AG09309 (cell line): ENCODE results near the gene HECW1.
"Not testable (repeated sequence)": the region's sequence is repeated elsewhere in the genome, so short reads cannot be mapped to it uniquely, and the experiment has no call there.

Source experiments
- DNase-seq: peaks from one replicate; pipeline ENCODE4 v3.0.0-alpha.2; 2010; ENCODE audit warnings: low read depth
- H3K4me3 ChIP-seq: 2 replicates; pipeline ENCODE4 v1.5.1; 2011; ENCODE audit warnings: mild to moderate bottlenecking, low read depth, low read length, moderate library complexity; ENCODE audit not compliant: control insufficient read depth
- CTCF ChIP-seq: IDR thresholded peaks from 2 replicates; pipeline ENCODE4 v1.5.1; 2011; ENCODE audit warnings: mild to moderate bottlenecking, low read depth, low read length, inconsistent platforms; ENCODE audit not compliant: insufficient read depth, control insufficient read depth; ENCODE audit errors: missing control alignments

Gene HECW1

GRCh38 chr7:43205171-43205795 is 92.8 kb downstream of the HECW1 start:
- H3K4me3 ChIP-seq, result no peak overlapping the region
- DNase-seq, result no peak
- no peak for TF ChIP-seq CTCF

- no peak overlapping the region for H3K4me3 ChIP-seq
- no peak for DNase-seq
- TF ChIP-seq CTCF, result no peak
These were observed 95.8 kb downstream of the HECW1 start for GRCh38 chr7:43208242-43208641.

GRCh38 chr7:43210539-43210938 is 98.1 kb downstream of the HECW1 start:
- not testable (repeated sequence) for DNase-seq, H3K4me3 ChIP-seq

- no peak overlapping the region for H3K4me3 ChIP-seq
- TF ChIP-seq CTCF, result no peak
- no peak for DNase-seq
These were observed 98.8 kb downstream of the HECW1 start for GRCh38 chr7:43211286-43211685.

- no peak for TF ChIP-seq CTCF
- H3K4me3 ChIP-seq, result no peak overlapping the region
- DNase-seq, result no peak
These were observed 99.2 kb downstream of the HECW1 start for GRCh38 chr7:43211693-43212092.

GRCh38 chr7:43212921-43213320 is 100.5 kb downstream of the HECW1 start:
- no peak for DNase-seq
- H3K4me3 ChIP-seq, result no peak overlapping the region
- TF ChIP-seq CTCF, result no peak

- DNase-seq, result no peak
- no peak overlapping the region for H3K4me3 ChIP-seq
- TF ChIP-seq CTCF, result no peak
These were observed 102.6 kb downstream of the HECW1 start for GRCh38 chr7:43215061-43215460.
